ENCODE measurements around the gene ORMDL3.

DNA sequence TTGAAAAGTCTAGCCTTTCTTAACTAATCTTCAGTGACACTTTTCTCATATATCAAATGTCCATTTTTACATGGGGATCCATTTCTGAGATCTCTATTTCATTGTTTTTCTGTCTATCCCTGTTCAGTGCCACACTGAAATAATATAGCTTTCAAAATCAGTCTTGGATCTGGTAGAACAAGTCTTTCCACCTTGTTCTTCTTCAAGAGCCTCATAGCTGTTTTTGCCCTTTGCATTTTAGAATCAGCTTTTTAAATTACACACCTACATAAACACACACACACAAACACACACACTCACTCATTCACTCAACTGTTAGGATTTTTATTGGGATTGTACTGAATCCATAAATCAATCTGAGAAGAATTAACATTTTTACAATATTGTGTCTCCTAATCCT, 28.2 kb downstream of the ORMDL3 start:
- no peak for TF ChIP-seq NFYB (IDR thresholded peaks at IDR 0.05; ENCODE audit: insufficient read depth, low read depth, low read length)
- TF ChIP-seq SRF (IDR thresholded peaks at IDR 0.05; ENCODE audit: low read depth in 2 of 2, low read length in 2 of 2): no peak
- TF ChIP-seq, protein P1, sequence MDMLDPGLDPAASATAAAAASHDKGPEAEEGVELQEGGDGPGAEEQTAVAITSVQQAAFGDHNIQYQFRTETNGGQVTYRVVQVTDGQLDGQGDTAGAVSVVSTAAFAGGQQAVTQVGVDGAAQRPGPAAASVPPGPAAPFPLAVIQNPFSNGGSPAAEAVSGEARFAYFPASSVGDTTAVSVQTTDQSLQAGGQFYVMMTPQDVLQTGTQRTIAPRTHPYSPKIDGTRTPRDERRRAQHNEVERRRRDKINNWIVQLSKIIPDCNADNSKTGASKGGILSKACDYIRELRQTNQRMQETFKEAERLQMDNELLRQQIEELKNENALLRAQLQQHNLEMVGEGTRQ (IDR thresholded peaks at IDR 0.05; ENCODE audit: borderline replicate concordance, low read depth, low read length): no peak

Measured in GM12878 (cell line).